Caco-2 (cell line): Measurements from ENCODE around the gene HSPA12A. TPM values are rescaled to one million over a fixed set of nuclear protein-coding genes. Genes with fewer than 3 reads are reported as not detected.
A peak's percentile ranks its signal among the peaks of the same experiment; 100 is the strongest.

Source experiments
- BruUV-seq: library from RNA; stranded (reverse); fragments of 400-500 nt; replicated peaks from 2 replicates; lab custom pipeline; 2021; lab: Mats Ljungman, UMichigan
- CTCF ChIA-PET: fragments of 300-600 bp; sonication (Branson Sonifier 250); formaldehyde crosslinking; loops from one replicate; lab custom pipeline; 2022; ENCODE audit warnings: antibody characterized with exemption; lab: Charles Lee
- POLR2A ChIA-PET: fragments of 300-600 bp; sonication (Branson Sonifier 250); formaldehyde crosslinking; loops from one replicate; lab custom pipeline; 2022; ENCODE audit warnings: antibody characterized with exemption; lab: Charles Lee
- DNase-seq, 2 experiments: peaks; one replicate each; pipeline versions ENCODE4 v3.0.0 to v3.0.0-alpha.2; 2020 to 2022
- H3K27me3 ChIP-seq: replicated peaks from 2 replicates; pipeline ENCODE4 v1.6.0; 2011; ENCODE audit warnings: low read length; ENCODE audit not compliant: control insufficient read depth, insufficient read depth
- H3K36me3 ChIP-seq: 2 replicates; pipeline ENCODE4 v1.5.1; 2011; ENCODE audit warnings: low read length; ENCODE audit not compliant: control insufficient read depth, insufficient read depth
- H3K4me1 ChIP-seq: fragments of 250-450 bp; sonication (Bioruptor Pico); 2 replicates; pipeline ENCODE4 v1.5.1; 2020; ENCODE audit warnings: mild to moderate bottlenecking
- H3K4me3 ChIP-seq: 2 replicates; pipeline ENCODE4 v1.5.1; 2011; ENCODE audit warnings: low read depth, mild to moderate bottlenecking, control low read depth, low read length
- H3K9me3 ChIP-seq: fragments of 250-450 bp; sonication (Bioruptor Pico); 2 replicates; pipeline ENCODE4 v1.5.1; 2020; ENCODE audit warnings: mild to moderate bottlenecking, moderate library complexity
- H3K27ac Mint-ChIP-seq: one replicate; pipeline ENCODE4 v1.8.0; 2022; ENCODE audit warnings: mixed read lengths; ENCODE audit not compliant: unreplicated experiment
- H3K27me3 Mint-ChIP-seq: one replicate; pipeline ENCODE4 v1.8.0; 2022; ENCODE audit warnings: mixed read lengths; ENCODE audit not compliant: insufficient read depth, unreplicated experiment
- H3K36me3 Mint-ChIP-seq: one replicate; pipeline ENCODE4 v1.8.0; 2022; ENCODE audit warnings: mild to moderate bottlenecking, mixed read lengths; ENCODE audit not compliant: insufficient read depth, unreplicated experiment
- H3K4me1 Mint-ChIP-seq: one replicate; pipeline ENCODE4 v1.8.0; 2022; ENCODE audit warnings: low read depth, mixed read lengths; ENCODE audit not compliant: unreplicated experiment
- H3K4me3 Mint-ChIP-seq: one replicate; pipeline ENCODE4 v1.8.0; 2022; ENCODE audit warnings: mild to moderate bottlenecking, moderate library complexity, mixed read lengths; ENCODE audit not compliant: unreplicated experiment
- H3K9me3 Mint-ChIP-seq: one replicate; pipeline ENCODE4 v1.8.0; 2022; ENCODE audit warnings: mixed read lengths; ENCODE audit not compliant: unreplicated experiment
- CTCF ChIP-seq, 2 experiments: fragments of 200-600 bp in 1 of 2; IDR thresholded peaks; 1 replicate in 1 of 2; 2 replicates in 1 of 2; pipeline versions ENCODE4 v1.5.1 to v1.8.0; 2011 to 2022; ENCODE audit warnings: antibody characterized with exemption in 1 of 2, control low read depth in 1 of 2, inconsistent platforms in 1 of 2, low read depth in 1 of 2, low read length in 1 of 2, mild to moderate bottlenecking in 1 of 2, moderate library complexity in 1 of 2; ENCODE audit not compliant: insufficient read depth in 1 of 2, severe bottlenecking in 1 of 2, unreplicated experiment in 1 of 2
- intact Hi-C: fragments of 100-400 bp; cut with micrococcal nuclease; formaldehyde crosslinking; loops from one replicate; pipeline ENCODE4 v1.10.0; 2022; ENCODE audit not compliant: unreplicated experiment
- total RNA-seq: library from RNA; stranded (reverse); gene quantifications from 2 replicates; pipeline ENCODE4 v1.2.3, GENCODE V29; 2022

The HSPA12A gene
- total RNA-seq, 1 experiment from 2014 or later = 27.0 TPM

DNA sequence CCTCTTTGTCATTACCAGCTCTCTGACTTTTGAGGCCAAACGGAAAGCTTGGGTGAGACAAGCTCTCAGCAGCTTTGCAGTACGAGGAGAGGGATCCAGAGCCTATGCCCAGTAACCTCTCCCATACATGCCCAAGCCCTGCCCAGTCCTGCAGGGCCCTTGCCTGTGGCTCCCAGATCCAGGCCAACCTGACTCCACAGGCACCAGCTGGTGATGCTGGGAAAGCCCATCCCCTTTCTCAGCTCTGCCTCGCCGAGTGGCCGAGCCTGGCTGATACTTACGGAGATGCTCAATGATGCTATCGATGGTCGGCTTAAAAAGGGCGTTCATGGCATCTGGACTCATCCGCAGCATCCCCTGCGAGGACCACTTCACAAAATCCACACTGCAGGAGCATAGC, 66.2 kb downstream of the HSPA12A start:
- H3K27me3 Mint-ChIP-seq = no peaks in the 10 kb centered on the region
- ChIA-PET CTCF (no interaction called here), POLR2A (no interaction called here)
- BruUV-seq = no TSS peak
- H3K36me3 ChIP-seq = no peaks in the 10 kb centered on the region
- H3K4me1 Mint-ChIP-seq = no peaks in the 10 kb centered on the region
- no peak for TF ChIP-seq CTCF (IDR thresholded peaks at IDR 0.05; ENCODE audit: insufficient read depth in 1 of 2, low read depth in 1 of 2, low read length in 1 of 2, severe bottlenecking in 1 of 2, unreplicated experiment in 1 of 2)
- H3K27ac Mint-ChIP-seq = no peak overlapping the region
- no peaks in the 10 kb centered on the region for H3K9me3 Mint-ChIP-seq
- no peaks in the 10 kb centered on the region for H3K9me3 ChIP-seq
- no peak for DNase-seq
- no peaks in the 10 kb centered on the region for H3K27me3 ChIP-seq
- no peaks in the 10 kb centered on the region for H3K36me3 Mint-ChIP-seq
- no peak overlapping the region for H3K4me3 ChIP-seq
- H3K4me1 ChIP-seq = no peaks in the 10 kb centered on the region
- no peak overlapping the region for H3K4me3 Mint-ChIP-seq
- intact Hi-C loops = no loop called here

GRCh38 chr10:116674901-116675423, 67.4 kb downstream of the HSPA12A start:
- no TSS peak for BruUV-seq
- ChIA-PET CTCF (interaction anchor here (0.8 kb wide), 1 partner anchor 493 kb away, joined by 3 read pairs; no protein-coding TSS in a partner anchor), POLR2A (no interaction called here)
- H3K9me3 ChIP-seq = no peaks in the 10 kb centered on the region
- H3K36me3 Mint-ChIP-seq = no peaks in the 10 kb centered on the region
- no peak overlapping the region for H3K4me3 Mint-ChIP-seq
- H3K36me3 ChIP-seq = no peaks in the 10 kb centered on the region
- intact Hi-C loops = no loop called here
- no peaks in the 10 kb centered on the region for H3K27me3 Mint-ChIP-seq
- H3K4me1 Mint-ChIP-seq = no peaks in the 10 kb centered on the region
- no peak for TF ChIP-seq CTCF (IDR thresholded peaks at IDR 0.05; ENCODE audit: insufficient read depth in 1 of 2, low read depth in 1 of 2, low read length in 1 of 2, severe bottlenecking in 1 of 2, unreplicated experiment in 1 of 2)
- H3K9me3 Mint-ChIP-seq = no peaks in the 10 kb centered on the region
- DNase-seq = no peak
- H3K4me1 ChIP-seq = no peaks in the 10 kb centered on the region
- H3K27ac Mint-ChIP-seq = no peak overlapping the region
- H3K4me3 ChIP-seq = no peak overlapping the region
- H3K27me3 ChIP-seq = no peaks in the 10 kb centered on the region

DNA sequence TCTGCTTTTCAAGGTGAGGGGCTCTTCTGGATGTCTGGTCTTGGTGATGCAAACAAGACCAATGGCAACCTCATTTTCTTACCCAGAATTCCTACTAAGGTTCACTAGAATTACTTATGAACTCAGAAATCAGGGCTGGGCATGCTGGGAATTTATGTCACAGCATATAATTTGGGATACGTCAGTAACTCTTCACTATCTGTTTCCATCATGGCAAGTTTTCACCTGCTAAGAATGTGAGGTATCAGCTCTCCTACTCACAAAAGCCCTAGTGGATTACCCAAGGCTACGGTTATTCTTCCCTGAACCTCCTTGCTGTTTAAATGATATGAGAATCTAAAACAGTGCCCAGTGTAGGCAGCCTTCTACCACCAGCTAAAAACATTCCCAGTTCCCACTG, 68.5 kb downstream of the HSPA12A start:
- Mint-ChIP-seq H3K4me3 (no peak overlapping the region), H3K27me3 (no peaks in the 10 kb centered on the region), H3K4me1 (no peaks in the 10 kb centered on the region), H3K27ac (no peak overlapping the region), H3K36me3 (no peaks in the 10 kb centered on the region), H3K9me3 (no peaks in the 10 kb centered on the region)
- no peaks in the 10 kb centered on the region for H3K36me3 ChIP-seq
- TF ChIP-seq CTCF (IDR thresholded peaks at IDR 0.05; ENCODE audit: insufficient read depth in 1 of 2, low read depth in 1 of 2, low read length in 1 of 2, severe bottlenecking in 1 of 2, unreplicated experiment in 1 of 2) = no peak
- no peak for DNase-seq
- CTCF ChIA-PET = no interaction called here
- no peak overlapping the region for H3K4me3 ChIP-seq
- no peaks in the 10 kb centered on the region for H3K27me3 ChIP-seq
- no peaks in the 10 kb centered on the region for H3K4me1 ChIP-seq
- POLR2A ChIA-PET = no interaction called here
- TSS peak; percentile 21 for BruUV-seq
- intact Hi-C loops = no loop called here
- H3K9me3 ChIP-seq = no peaks in the 10 kb centered on the region
